Measurements from ENCODE around the gene USP22.

- no peak for TF ChIP-seq CTCF (conservative IDR thresholded peaks at IDR 0.05; ENCODE audit: low read depth in 2 of 2)
- TF ChIP-seq REST (IDR thresholded peaks at IDR 0.05; ENCODE audit: unreplicated experiment): no peak
- TF ChIP-seq EZH2 (IDR thresholded peaks at IDR 0.05; ENCODE audit: low read depth, unreplicated experiment): no peak
- TF ChIP-seq EZH2phosphoT487 (IDR thresholded peaks at IDR 0.05; ENCODE audit: unreplicated experiment): no peak
Observed at GRCh38 chr17:20989991-20990855, 52.6 kb downstream of the USP22 start.

All from GM23338 (cell line).